Mucosa of gallbladder (tissue), 1 donor: ENCODE data around the gene BST2. TPM values are rescaled to one million over a fixed set of nuclear protein-coding genes. Genes with fewer than 3 reads are reported as not detected.

Source experiments
- total RNA-seq: library from RNA; stranded (reverse); gene quantifications from one replicate; pipeline ENCODE4 v1.2.1, GENCODE V29; 2021
- donor health status: DM: no; HTN: no; CAD: no.

The BST2 gene
- total RNA-seq, 1 donor from 2014 or later = 90.6 TPM

Other genes with a start within 250 kb of the BST2 start
- gene USE1, start 190.3 kb downstream of the BST2 start, total RNA-seq = 28.0 TPM
- 47.8 TPM for gene OCEL1, start 179.4 kb downstream of the BST2 start, total RNA-seq
- 46.3 TPM for gene NR2F6, start 159.7 kb downstream of the BST2 start, total RNA-seq
- gene USHBP1, start 140.9 kb downstream of the BST2 start, total RNA-seq = 4.3 TPM
- 70.5 TPM for gene BABAM1, start 138.2 kb downstream of the BST2 start, total RNA-seq
- 0.83 TPM for gene ANKLE1, start 123.7 kb downstream of the BST2 start, total RNA-seq
- 20.1 TPM for gene ABHD8, start 102.2 kb downstream of the BST2 start, total RNA-seq
- gene MRPL34, start 99.8 kb downstream of the BST2 start, total RNA-seq = 102 TPM
- 37.9 TPM for gene DDA1, start 96.1 kb downstream of the BST2 start, total RNA-seq
- 33.2 TPM for gene ANO8, start 70.8 kb downstream of the BST2 start, total RNA-seq
- 24.7 TPM for gene GTPBP3, start 68.1 kb downstream of the BST2 start, total RNA-seq
- 166 TPM for gene PLVAP, start 28.3 kb downstream of the BST2 start, total RNA-seq
- 1.0 TPM for gene CCDC194, start 11.4 kb downstream of the BST2 start, total RNA-seq
- gene MVB12A, start 14.4 kb upstream of the BST2 start, total RNA-seq = 61.2 TPM
- 0.37 TPM for gene TMEM221, start 43.0 kb upstream of the BST2 start, total RNA-seq
- gene NXNL1, start 55.3 kb upstream of the BST2 start, total RNA-seq = not detected
- gene SLC27A1, start 64.9 kb upstream of the BST2 start, total RNA-seq = 37.1 TPM
- gene PGLS, start 106.0 kb upstream of the BST2 start, total RNA-seq = 93.0 TPM
- 71.1 TPM for gene COLGALT1, start 150.0 kb upstream of the BST2 start, total RNA-seq